Activated CD4-positive, alpha-beta T cell treated with anti-CD3 and anti-CD28 coated beads, Interleukin-2, Interleukin-6, amounts not matched to agents 100 ng/mL and 50 ng/mL, durations not matched to agents 16 hours and 8 hours (primary cell): ENCODE data around the gene TENM3.
"Not testable (repeated sequence)": the region's sequence is repeated elsewhere in the genome, so short reads cannot be mapped to it uniquely, and the experiment has no call there.

Experiments used
- DNase-seq: peaks from one replicate; pipeline ENCODE4 v3.0.0-alpha.2; 2020

Gene TENM3

GRCh38 chr4:182243204-182243603 lies at the start of gene TENM3:
TENM3 (plus strand) TSS chr4:182243402; CDS start chr4:182324021, 80,619 bp downstream.
- DNase-seq = not testable (repeated sequence)

DNA sequence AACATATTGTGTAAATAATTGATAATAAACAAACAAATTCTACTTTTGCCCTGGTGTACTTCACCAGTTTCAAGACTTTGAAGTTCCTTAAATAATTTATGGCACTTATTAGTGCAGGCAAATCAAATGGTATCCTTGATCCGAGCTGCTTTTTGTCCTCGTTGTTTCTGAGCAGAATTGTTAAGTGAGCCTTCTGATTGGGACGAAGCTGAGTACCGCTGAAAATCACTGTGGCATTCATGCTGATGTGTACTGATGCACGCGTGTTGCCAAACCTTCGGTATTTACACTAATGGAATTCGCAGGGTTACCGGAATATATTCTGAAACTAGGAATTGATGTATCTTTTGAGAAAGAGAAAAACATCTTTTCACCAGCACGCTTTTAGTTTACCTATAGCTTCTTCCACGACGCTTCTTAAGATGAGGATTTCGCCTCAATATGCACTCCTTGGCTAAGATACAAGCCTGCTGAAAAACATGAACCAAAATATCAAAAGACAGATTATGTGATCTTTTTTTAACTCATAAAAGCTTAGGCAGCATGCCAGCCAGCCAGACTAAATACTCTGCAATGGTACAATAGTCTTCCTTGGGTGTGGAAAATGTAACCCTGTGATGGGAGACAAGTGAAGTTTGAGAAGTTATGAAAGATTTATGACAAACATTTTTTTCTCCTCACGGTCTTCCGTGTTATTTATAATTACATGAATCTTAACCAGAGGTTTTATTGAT lies 48.9 kb upstream of the TENM3 start:
- DNase-seq = no peak

- DNase-seq = no peak
Observed at GRCh38 chr4:182197611-182198010, 45.6 kb upstream of the TENM3 start.

GRCh38 chr4:182201871-182202270 lies 41.3 kb upstream of the TENM3 start:
- no peak for DNase-seq

GRCh38 chr4:182202650-182203049 lies 40.6 kb upstream of the TENM3 start:
- no peak for DNase-seq

- no peak for DNase-seq
Observed at GRCh38 chr4:182203872-182204411, 39.3 kb upstream of the TENM3 start.

DNA sequence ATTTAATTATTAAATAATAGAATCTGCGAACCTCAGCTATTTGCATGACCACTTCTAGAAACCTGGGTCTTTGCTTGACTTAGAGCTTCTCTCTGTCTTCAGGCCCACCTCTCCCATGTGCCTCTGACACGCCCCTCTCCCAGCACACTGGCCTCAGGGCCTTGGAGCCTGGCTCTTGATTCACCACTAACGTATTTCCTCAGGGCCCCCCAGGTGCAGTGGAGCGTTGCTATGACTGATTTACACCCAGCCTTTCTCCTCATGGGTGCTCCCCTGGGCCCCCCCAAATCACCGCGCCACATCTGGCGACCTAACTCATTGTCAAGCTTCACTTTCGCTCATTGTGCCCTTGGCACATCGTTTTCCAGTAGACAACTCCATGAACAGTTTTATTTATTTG lies 37.9 kb upstream of the TENM3 start:
- DNase-seq = no peak

DNA sequence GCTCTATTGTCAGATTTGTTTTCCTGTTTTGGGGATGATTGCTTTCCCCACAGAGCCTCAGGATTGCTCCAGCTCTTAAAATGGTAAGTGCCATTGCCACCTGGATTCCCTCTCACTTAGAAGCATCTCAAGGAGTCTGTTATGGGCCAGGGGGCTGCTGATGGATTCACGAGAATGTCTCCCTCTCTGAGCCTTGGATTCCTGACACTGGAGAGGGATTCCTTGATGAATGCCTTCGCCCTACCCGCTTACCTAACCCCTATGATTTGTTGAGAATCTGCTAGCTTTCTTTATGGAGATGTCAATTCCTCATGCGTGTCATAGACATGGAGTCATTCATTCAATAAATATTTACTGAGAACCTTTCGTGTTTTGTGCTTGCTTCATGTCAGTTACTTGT lies 36.9 kb upstream of the TENM3 start:
- no peak for DNase-seq

DNA sequence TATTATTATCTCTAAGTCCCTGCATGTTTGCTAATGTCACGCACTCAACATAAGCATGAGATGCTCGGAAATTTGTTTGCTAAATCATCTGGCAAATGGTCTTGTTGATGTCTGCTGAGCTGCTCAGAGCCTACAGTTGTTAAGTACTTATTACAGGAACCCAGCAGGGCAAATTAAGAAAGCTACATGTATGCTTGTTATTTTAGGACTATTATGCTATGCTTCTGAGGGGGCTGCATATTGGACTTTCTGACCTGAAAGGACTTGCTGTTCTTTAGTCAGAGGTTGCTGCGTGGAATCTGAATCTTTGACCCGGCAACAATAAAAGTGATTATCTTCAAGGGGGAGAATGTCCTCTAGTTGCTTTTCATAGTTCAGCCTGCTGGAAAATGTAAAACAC lies 36.3 kb upstream of the TENM3 start:
- no peak for DNase-seq

- DNase-seq = peak; percentile 33
Observed at GRCh38 chr4:182207830-182208396, 35.3 kb upstream of the TENM3 start.

- DNase-seq = no peak
Observed at GRCh38 chr4:182208526-182209050, 34.6 kb upstream of the TENM3 start.

DNA sequence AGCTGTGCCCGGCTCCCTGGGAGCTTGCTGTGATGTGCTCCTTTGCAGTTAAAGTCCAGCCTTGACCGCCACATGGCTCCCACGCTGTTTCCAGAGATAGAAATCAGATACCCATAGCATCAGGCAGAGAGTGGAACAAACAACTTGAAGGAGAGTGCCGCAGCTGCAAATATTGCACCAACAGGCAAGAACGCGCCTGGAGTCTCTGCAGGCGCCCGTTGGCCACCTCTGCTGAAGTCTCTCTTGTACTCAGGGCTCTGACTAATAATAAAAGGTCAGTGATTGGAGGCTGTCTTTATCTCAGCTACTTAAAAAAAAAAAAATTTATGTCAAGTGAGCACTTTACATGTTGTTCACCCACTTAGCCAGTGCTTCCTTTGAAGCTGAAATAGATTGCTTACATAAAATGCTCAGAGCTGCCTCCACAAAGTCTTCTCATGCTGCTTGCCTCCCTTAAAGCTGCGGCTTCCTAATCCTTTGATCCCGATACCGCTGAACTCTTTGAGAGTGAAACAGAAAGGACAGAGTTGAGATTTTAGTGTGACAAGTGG lies 30.9 kb upstream of the TENM3 start:
- DNase-seq = no peak

GRCh38 chr4:182213004-182213403 lies 30.2 kb upstream of the TENM3 start:
- DNase-seq = no peak

DNA sequence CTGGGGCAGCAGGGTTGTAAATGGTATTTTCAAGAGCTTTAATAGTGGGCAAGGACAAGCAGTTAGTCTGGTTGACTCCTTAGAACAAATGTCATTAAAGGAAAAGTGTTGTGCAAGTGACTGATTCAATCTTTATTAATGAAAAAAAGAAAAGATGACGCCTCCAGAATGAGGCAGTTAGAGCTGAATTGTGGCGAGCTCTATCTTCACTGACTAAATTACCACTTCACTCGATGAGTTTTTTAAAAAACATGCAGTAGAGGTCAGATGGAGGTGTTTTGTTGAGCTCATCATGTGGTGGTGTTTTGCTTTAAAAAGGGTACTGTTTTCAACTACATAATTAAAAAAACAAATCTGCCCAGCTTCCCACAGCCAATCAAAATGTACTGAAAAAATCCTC lies 28.1 kb upstream of the TENM3 start:
- no peak for DNase-seq

DNA sequence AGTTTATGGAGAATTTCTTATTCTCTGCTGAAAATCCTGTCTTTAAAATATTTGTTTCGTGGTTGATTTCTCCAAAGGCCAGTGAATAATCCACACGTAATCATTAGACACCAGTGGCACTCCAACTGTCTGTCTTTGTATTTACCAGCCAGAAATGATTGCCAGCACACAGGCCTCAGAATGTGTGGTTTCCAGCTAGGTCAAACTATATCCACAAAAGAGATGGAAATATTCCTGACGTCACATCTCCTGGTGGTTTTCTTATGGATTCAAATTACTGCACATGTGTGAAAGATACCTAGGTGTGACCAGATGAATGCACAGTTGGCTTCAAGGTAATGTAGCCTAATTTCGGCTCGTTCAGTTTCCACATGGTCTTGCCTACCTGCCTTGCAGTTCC lies 27.2 kb upstream of the TENM3 start:
- DNase-seq = no peak

DNA sequence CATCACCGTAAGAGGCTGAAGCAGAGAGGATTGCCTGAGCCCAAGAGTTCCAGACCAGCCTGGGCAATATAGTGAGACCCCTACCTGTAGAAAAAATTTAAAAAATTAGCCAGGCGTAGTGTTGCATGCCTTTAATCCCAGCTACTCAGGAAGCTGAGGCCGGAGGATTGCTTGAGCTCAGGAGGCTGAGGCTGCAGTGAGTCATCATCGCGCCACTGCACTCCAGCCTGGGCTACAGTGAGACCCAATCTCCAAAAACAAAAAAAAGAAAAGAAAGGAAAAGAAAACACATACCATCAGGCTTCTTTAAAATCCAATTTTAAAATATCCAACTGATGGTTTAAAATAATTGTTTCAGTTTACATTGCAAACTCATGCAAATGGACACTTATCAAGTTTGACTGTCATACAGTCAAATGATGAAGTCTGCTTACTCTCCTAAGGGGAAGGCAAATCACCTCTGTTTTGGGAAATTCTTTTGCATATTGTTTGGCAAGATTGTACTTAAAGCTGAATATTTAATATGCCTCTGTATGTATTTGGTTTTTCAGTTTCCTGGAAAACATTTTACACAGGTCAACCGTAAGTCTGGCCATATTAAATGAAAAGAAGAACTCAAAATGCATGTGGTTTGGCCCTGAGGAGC lies 23.7 kb upstream of the TENM3 start:
- no peak for DNase-seq

GRCh38 chr4:182221987-182222386 lies 21.2 kb upstream of the TENM3 start:
- DNase-seq = no peak

GRCh38 chr4:182222766-182223165 lies 20.4 kb upstream of the TENM3 start:
- no peak for DNase-seq

- no peak for DNase-seq
Observed at GRCh38 chr4:182223708-182224107, 19.5 kb upstream of the TENM3 start.

DNA sequence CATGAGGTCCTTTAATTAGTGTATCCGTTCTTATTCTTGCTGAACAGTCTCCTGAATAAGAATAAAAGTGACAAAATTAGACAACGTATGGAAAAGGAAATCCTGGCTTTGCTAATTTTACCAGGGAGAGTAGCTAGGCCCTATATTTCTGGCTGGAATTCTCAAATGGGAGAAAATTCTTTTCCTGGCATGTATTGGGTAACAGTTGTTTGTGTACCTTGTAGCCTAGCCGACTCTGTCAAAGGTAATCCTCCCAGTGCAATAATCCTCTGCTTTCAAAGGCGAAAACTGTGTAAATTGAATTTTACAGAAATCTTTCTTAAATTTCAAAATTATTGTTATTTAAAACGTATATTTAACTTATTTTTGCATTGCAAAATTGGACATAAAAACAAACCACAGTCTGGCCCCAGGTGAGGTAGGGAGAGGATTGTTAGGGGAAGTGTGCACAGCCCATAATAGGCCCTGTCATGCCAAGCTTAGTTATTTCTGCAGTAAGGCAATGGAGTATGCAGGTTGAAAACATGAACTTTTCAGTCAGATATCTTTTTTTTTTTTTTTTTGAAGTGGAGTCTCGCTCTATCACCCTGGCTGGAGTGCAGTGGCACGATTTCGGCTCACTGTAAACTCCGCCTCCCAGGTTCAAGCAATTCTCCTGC lies 18.9 kb upstream of the TENM3 start:
- no peak for DNase-seq

DNA sequence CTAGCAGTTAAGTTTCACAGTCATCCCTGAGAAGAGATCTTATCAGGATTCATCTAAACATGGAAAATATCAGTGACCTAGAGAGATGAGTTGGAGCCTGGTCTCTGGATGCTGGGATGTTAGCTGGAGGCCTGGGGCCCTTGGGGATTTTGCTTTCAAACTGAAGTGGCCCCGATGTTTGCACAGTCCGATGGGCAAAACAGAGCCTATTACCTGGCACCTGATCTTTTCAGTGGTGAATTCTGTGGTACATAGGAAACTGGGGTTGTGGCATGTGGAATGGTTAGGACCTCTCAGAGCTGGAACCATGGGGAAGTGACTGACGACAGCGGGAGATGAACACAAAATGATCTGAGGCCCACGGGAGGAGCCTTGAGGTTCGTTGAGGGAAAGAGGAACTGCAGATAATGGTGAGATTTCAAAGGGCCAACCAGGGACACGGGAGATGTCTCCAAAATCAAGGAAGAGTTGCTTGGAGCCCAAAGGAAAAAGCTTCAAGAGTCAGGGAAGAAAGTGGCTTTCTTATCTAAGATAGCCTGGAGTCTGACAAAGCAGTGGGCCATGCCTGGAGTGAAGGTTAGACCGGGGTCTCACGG lies 17.8 kb upstream of the TENM3 start:
- no peak for DNase-seq

GRCh38 chr4:182227611-182228010 lies 15.6 kb upstream of the TENM3 start:
- no peak for DNase-seq
